ENCODE measurements around the gene MAP7D2. TPM values are rescaled to one million over a fixed set of nuclear protein-coding genes. Genes with fewer than 3 reads are reported as not detected.

MAP7D2 gene
- polyA plus RNA-seq, 1 experiment = 0.27 TPM

GRCh38 chrX:20140420-20140819 is 23.7 kb upstream of the MAP7D2 start:
- POLR2A ChIA-PET = no interaction called here
- no peak for TF ChIP-seq CTCF (IDR thresholded peaks at IDR 0.05; ENCODE audit: low read depth, low read length)
- Histone ChIP-seq H3K27ac (ENCODE audit: low read depth, low read length) (no peak overlapping the region), H3K27me3 (ENCODE audit: control insufficient read depth, insufficient read depth, low read length) (no peaks in the 10 kb centered on the region), H3K9me3 (ENCODE audit: control insufficient read depth, insufficient read depth, low read length) (no peaks in the 10 kb centered on the region), H3K4me3 (ENCODE audit: low read depth, low read length) (peak overlapping the region; percentile 74)
- DNase-seq (ENCODE audit: low read depth, low spot score) = no peak
- CTCF ChIA-PET = no interaction called here

- CTCF ChIA-PET = no interaction called here
- POLR2A ChIA-PET = no interaction called here
- H3K27me3 ChIP-seq (ENCODE audit: control insufficient read depth, insufficient read depth, low read length) = no peaks in the 10 kb centered on the region
- peak overlapping the region; percentile 74 for H3K4me3 ChIP-seq (ENCODE audit: low read depth, low read length)
- DNase-seq (ENCODE audit: low read depth, low spot score) = no peak
- H3K9me3 ChIP-seq (ENCODE audit: control insufficient read depth, insufficient read depth, low read length) = no peaks in the 10 kb centered on the region
- TF ChIP-seq CTCF (IDR thresholded peaks at IDR 0.05; ENCODE audit: low read depth, low read length) = no peak
- H3K27ac ChIP-seq (ENCODE audit: low read depth, low read length) = no peak overlapping the region
These were observed 23.3 kb upstream of the MAP7D2 start for GRCh38 chrX:20139966-20140365.

GRCh38 chrX:20135944-20136343 is 19.2 kb upstream of the MAP7D2 start:
- no peak for TF ChIP-seq CTCF (IDR thresholded peaks at IDR 0.05; ENCODE audit: low read depth, low read length)
- CTCF ChIA-PET = no interaction called here
- no peaks in the 10 kb centered on the region for H3K27me3 ChIP-seq (ENCODE audit: control insufficient read depth, insufficient read depth, low read length)
- no peak overlapping the region for H3K4me3 ChIP-seq (ENCODE audit: low read depth, low read length)
- no peak for DNase-seq (ENCODE audit: low read depth, low spot score)
- POLR2A ChIA-PET = no interaction called here
- no peaks in the 10 kb centered on the region for H3K9me3 ChIP-seq (ENCODE audit: control insufficient read depth, insufficient read depth, low read length)
- H3K27ac ChIP-seq (ENCODE audit: low read depth, low read length) = no peak overlapping the region

GRCh38 chrX:20132666-20133065 is 16.0 kb upstream of the MAP7D2 start:
- H3K4me3 ChIP-seq (ENCODE audit: low read depth, low read length) = no peak overlapping the region
- DNase-seq (ENCODE audit: low read depth, low spot score) = no peak
- H3K9me3 ChIP-seq (ENCODE audit: control insufficient read depth, insufficient read depth, low read length) = no peaks in the 10 kb centered on the region
- no peak for TF ChIP-seq CTCF (IDR thresholded peaks at IDR 0.05; ENCODE audit: low read depth, low read length)
- H3K27ac ChIP-seq (ENCODE audit: low read depth, low read length) = no peak overlapping the region
- POLR2A ChIA-PET = no interaction called here
- no peaks in the 10 kb centered on the region for H3K27me3 ChIP-seq (ENCODE audit: control insufficient read depth, insufficient read depth, low read length)
- CTCF ChIA-PET = interaction anchor here (2.0 kb wide), 1 partner anchor 228 kb away, joined by 9 read pairs; no protein-coding TSS in a partner anchor

- Histone ChIP-seq H3K27me3 (ENCODE audit: control insufficient read depth, insufficient read depth, low read length) (no peaks in the 10 kb centered on the region), H3K4me3 (ENCODE audit: low read depth, low read length) (no peak overlapping the region), H3K27ac (ENCODE audit: low read depth, low read length) (no peak overlapping the region), H3K9me3 (ENCODE audit: control insufficient read depth, insufficient read depth, low read length) (no peaks in the 10 kb centered on the region)
- ChIA-PET CTCF (interaction anchor here (0.9 kb wide), 1 partner anchor 226 kb away, joined by 3 read pairs; no protein-coding TSS in a partner anchor), POLR2A (no interaction called here)
- DNase-seq (ENCODE audit: low read depth, low spot score) = no peak
- no peak for TF ChIP-seq CTCF (IDR thresholded peaks at IDR 0.05; ENCODE audit: low read depth, low read length)
These were observed 13.7 kb upstream of the MAP7D2 start for GRCh38 chrX:20130357-20130756.

Measured in AG04450 (cell line).